ENCODE measurements around the gene NFKBIL1.

DNA sequence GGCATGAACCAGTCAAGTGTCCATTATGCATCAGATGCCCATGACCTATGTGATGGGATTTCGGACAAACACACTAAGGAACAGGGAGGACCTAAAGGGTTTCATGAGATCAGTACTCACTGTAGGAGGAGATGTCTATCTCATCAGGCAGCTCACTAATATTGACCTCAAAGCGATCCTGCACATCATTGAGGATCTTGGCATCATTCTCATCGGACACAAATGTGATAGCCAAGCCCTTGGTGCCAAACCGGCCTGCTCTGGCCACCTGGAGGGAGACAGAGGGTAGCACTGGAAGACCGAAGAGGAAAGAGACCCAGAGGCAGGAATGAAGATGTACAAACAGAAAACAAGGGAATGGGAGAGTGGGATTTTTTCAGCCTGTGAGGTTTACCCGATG is 16.7 kb upstream of the NFKBIL1 start:
- TF ChIP-seq SUZ12 (IDR thresholded peaks at IDR 0.05; ENCODE audit: extremely low read depth, insufficient read depth, insufficient read length) (no peak), YY1 (IDR thresholded peaks at IDR 0.05; ENCODE audit: insufficient read depth, insufficient read length) (no peak), ZNF274 (IDR thresholded peaks at IDR 0.05; ENCODE audit: low read depth, low read length) (no peak)
